Measurements from ENCODE around the gene GTF3C4. TPM values are rescaled to one million over a fixed set of nuclear protein-coding genes. Genes with fewer than 3 reads are reported as not detected.

Gene GTF3C4
- total RNA-seq, 2 donors from 2014 or later, result 13.0 to 19.1 TPM

- Mint-ChIP-seq H3K4me3 (peak within 1 kb of the TSS; percentile 72), H3K4me1 (peaks cover 32% of the 10 kb centered on the region), H3K27ac (peak within 1 kb of the TSS; percentile 76), H3K27me3 (no peaks in the 10 kb centered on the region), H3K36me3 (ENCODE audit: low read depth) (peaks cover 43% of the 10 kb centered on the region), H3K9me3 (no peaks in the 10 kb centered on the region)
- ATAC-seq (replicated peaks), result peak; percentile 89
These were observed 387 bp upstream of the GTF3C4 start, which contains the start of gene DDX31 for GRCh38 chr9:132669698-132670456. DDX31 (minus strand) TSS chr9:132669983; CDS start chr9:132669934, 49 bp downstream.

GRCh38 chr9:132671620-132672412 is 1.6 kb downstream of the GTF3C4 start:
- peak overlapping the region; percentile 76 for H3K27ac Mint-ChIP-seq
- peaks cover 38% of the 10 kb centered on the region for H3K36me3 Mint-ChIP-seq (ENCODE audit: low read depth)
- H3K4me3 Mint-ChIP-seq, result peak overlapping the region; percentile 72
- no peaks in the 10 kb centered on the region for H3K9me3 Mint-ChIP-seq
- peak; percentile 56 for ATAC-seq (replicated peaks)
- H3K4me1 Mint-ChIP-seq, result peaks cover 32% of the 10 kb centered on the region
- no peaks in the 10 kb centered on the region for H3K27me3 Mint-ChIP-seq

GRCh38 chr9:132672413-132672690 is 2.1 kb downstream of the GTF3C4 start:
- ATAC-seq (replicated peaks), result no peak
- H3K27me3 Mint-ChIP-seq, result no peaks in the 10 kb centered on the region
- H3K36me3 Mint-ChIP-seq (ENCODE audit: low read depth), result peaks cover 38% of the 10 kb centered on the region
- H3K4me1 Mint-ChIP-seq, result peaks cover 36% of the 10 kb centered on the region
- peak overlapping the region; percentile 76 for H3K27ac Mint-ChIP-seq
- no peaks in the 10 kb centered on the region for H3K9me3 Mint-ChIP-seq
- H3K4me3 Mint-ChIP-seq, result peak overlapping the region; percentile 72

- no peaks in the 10 kb centered on the region for H3K27me3 Mint-ChIP-seq
- ATAC-seq (replicated peaks), result no peak
- H3K9me3 Mint-ChIP-seq, result no peaks in the 10 kb centered on the region
- peak overlapping the region; percentile 72 for H3K4me3 Mint-ChIP-seq
- H3K4me1 Mint-ChIP-seq, result peaks cover 29% of the 10 kb centered on the region
- peaks cover 38% of the 10 kb centered on the region for H3K36me3 Mint-ChIP-seq (ENCODE audit: low read depth)
- H3K27ac Mint-ChIP-seq, result peak overlapping the region; percentile 52
These were observed 3.1 kb downstream of the GTF3C4 start for GRCh38 chr9:132673355-132673754.

- Mint-ChIP-seq H3K4me1 (peaks cover 33% of the 10 kb centered on the region), H3K27me3 (no peaks in the 10 kb centered on the region), H3K36me3 (ENCODE audit: low read depth) (peaks cover 49% of the 10 kb centered on the region), H3K4me3 (no peak overlapping the region), H3K9me3 (no peaks in the 10 kb centered on the region), H3K27ac (no peak overlapping the region)
- no peak for ATAC-seq (replicated peaks)
These were observed 4.2 kb downstream of the GTF3C4 start for GRCh38 chr9:132674485-132674884.

DNA sequence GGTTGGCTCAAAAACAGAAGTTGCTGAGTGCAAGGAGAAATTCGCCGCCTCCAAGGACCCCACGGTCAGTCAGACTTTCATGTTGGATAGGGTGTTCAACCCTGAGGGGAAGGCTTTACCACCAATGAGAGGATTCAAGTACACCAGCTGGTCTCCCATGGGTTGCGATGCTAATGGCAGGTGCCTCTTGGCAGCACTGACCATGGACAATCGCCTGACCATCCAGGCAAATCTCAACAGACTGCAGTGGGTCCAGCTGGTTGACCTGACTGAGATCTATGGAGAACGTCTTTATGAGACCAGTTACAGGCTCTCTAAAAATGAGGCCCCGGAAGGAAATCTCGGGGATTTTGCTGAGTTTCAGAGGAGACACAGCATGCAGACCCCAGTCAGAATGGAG is 7.7 kb downstream of the GTF3C4 start:
- peaks cover 67% of the 10 kb centered on the region for H3K36me3 Mint-ChIP-seq (ENCODE audit: low read depth)
- H3K27ac Mint-ChIP-seq, result no peak overlapping the region
- no peaks in the 10 kb centered on the region for H3K9me3 Mint-ChIP-seq
- H3K4me1 Mint-ChIP-seq, result peaks cover 30% of the 10 kb centered on the region
- H3K4me3 Mint-ChIP-seq, result no peak overlapping the region
- no peak for ATAC-seq (replicated peaks)
- no peaks in the 10 kb centered on the region for H3K27me3 Mint-ChIP-seq

DNA sequence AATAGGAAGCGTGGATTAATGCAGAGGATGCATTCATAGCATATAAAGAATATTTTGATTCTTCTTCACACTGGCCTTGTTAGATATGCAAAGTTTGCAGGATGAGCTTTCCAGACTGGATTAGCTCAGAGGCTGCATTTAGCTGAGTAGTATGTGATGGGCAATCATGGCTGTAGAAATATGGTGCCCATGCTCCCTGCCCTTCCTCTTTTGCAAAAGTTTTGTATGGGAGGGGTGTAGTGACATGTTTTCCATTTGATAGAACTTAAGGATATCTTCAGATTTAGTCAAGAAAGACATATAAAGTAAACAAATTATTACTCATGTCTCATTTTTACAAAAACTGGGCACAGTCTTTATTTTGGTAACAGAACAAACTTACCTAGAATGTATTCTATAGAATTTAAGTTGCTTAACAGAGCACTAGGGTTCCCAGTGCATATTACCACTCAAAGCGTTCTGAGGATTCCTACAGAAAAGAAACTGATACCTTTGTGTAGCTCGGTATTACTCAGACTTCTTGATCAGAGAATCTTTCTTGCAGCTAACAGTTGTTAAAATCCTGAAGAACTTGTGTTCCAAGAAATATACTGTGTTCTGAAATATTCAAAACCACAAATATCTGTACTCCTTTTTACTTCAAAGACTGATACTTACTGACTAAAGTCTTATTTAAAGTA is 9.8 kb downstream of the GTF3C4 start:
- peak; percentile 97 for ATAC-seq (replicated peaks)
- Mint-ChIP-seq H3K36me3 (ENCODE audit: low read depth) (peaks cover 83% of the 10 kb centered on the region), H3K27ac (no peak overlapping the region), H3K9me3 (no peaks in the 10 kb centered on the region), H3K4me1 (peaks cover 33% of the 10 kb centered on the region), H3K27me3 (no peaks in the 10 kb centered on the region), H3K4me3 (peak overlapping the region; percentile 40)

- Mint-ChIP-seq H3K4me1 (peaks cover 33% of the 10 kb centered on the region), H3K27ac (no peak overlapping the region), H3K36me3 (ENCODE audit: low read depth) (peaks cover 98% of the 10 kb centered on the region)
These were observed 11.3 kb downstream of the GTF3C4 start for GRCh38 chr9:132681561-132681960.

DNA sequence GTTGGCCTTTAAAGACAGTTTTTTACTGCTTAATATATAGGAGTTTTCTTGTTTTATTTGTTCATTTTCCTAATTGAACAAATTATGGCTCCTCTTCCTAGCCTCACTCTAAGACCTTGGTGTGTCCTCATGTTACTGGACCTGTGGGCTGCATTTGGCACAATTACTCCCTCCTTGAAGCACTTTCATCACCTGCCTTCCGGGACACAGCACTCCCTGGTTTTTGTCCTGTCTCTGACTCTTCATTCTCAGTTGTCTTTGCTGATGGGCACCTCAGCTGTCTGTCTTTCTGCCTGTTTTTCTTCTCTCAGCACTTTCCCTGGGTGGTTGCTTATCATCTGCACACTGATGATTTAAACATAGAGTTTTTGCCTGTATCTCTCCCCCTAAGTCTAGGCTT is 13.6 kb downstream of the GTF3C4 start:
- H3K4me3 Mint-ChIP-seq, result no peak overlapping the region
- ATAC-seq (replicated peaks), result no peak
- H3K4me1 Mint-ChIP-seq, result peaks cover 27% of the 10 kb centered on the region
- no peaks in the 10 kb centered on the region for H3K27me3 Mint-ChIP-seq
- no peak overlapping the region for H3K27ac Mint-ChIP-seq
- H3K9me3 Mint-ChIP-seq, result no peaks in the 10 kb centered on the region
- H3K36me3 Mint-ChIP-seq (ENCODE audit: low read depth), result peaks cover 100% of the 10 kb centered on the region

More at GRCh38 chr9:132681561-132681960, 11.3 kb downstream of the GTF3C4 start:
- no peak overlapping the region for H3K4me3 Mint-ChIP-seq
- ATAC-seq (replicated peaks), result no peak
- H3K9me3 Mint-ChIP-seq, result no peaks in the 10 kb centered on the region
- no peaks in the 10 kb centered on the region for H3K27me3 Mint-ChIP-seq

- H3K9me3 Mint-ChIP-seq, result peaks cover 3% of the 10 kb centered on the region
- ATAC-seq (replicated peaks), result no peak
These were observed 20.4 kb downstream of the GTF3C4 start for GRCh38 chr9:132690696-132691095.

DNA sequence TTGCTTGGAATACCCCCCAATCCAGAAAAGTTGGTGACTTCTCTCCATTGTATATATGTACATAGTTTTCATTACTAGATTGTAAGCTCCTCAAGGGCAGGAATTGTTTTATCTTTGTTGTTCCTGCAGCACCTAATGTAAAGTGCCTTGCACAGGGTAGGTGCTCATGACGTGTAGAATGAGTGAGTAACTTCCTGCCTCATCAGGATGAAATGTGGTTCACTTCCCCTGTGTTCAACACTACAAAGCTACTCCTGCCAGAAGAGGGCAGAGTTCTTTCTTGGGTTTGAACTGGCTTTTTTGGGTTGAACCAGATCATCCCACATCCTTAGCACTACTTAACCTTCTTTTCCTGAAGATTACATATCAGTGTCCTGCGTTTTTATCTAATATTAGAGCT is 23.9 kb downstream of the GTF3C4 start:
- H3K36me3 Mint-ChIP-seq (ENCODE audit: low read depth), result peaks cover 36% of the 10 kb centered on the region
- H3K27ac Mint-ChIP-seq, result peak overlapping the region; percentile 11
- no peak overlapping the region for H3K4me3 Mint-ChIP-seq
- H3K4me1 Mint-ChIP-seq, result no peaks in the 10 kb centered on the region
- H3K27me3 Mint-ChIP-seq, result peaks cover 4% of the 10 kb centered on the region
- peak; percentile 99 for ATAC-seq (replicated peaks)
- H3K9me3 Mint-ChIP-seq, result peaks cover 25% of the 10 kb centered on the region

More at GRCh38 chr9:132690696-132691095, 20.4 kb downstream of the GTF3C4 start:
- H3K27me3 Mint-ChIP-seq, result no peaks in the 10 kb centered on the region
- H3K36me3 Mint-ChIP-seq (ENCODE audit: low read depth), result peaks cover 70% of the 10 kb centered on the region
- no peak overlapping the region for H3K4me3 Mint-ChIP-seq
- no peaks in the 10 kb centered on the region for H3K4me1 Mint-ChIP-seq
- no peak overlapping the region for H3K27ac Mint-ChIP-seq

DNA sequence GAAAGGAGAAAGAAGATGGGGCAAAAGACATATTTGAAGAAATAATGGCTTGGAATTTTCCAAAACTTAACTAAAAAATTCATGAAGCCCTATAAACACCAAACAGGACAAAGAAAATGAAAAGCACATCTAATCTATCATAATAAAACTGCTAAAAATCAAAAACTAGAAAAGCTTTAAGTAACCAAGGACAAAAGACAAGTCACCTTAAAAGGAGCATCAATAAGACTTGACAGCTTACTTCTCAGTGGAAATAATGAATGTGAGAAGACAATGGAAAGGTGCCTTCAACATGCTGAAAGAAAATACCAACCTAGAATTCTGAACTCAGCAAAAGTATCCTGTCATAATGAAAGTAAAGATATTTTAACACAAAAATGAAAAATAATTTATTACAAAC is 27.0 kb downstream of the GTF3C4 start:
- Mint-ChIP-seq H3K9me3 (peaks cover 25% of the 10 kb centered on the region), H3K4me3 (no peak overlapping the region), H3K27me3 (peaks cover 4% of the 10 kb centered on the region), H3K4me1 (no peaks in the 10 kb centered on the region), H3K27ac (no peak overlapping the region), H3K36me3 (ENCODE audit: low read depth) (peaks cover 6% of the 10 kb centered on the region)
- ATAC-seq (replicated peaks), result no peak

DNA sequence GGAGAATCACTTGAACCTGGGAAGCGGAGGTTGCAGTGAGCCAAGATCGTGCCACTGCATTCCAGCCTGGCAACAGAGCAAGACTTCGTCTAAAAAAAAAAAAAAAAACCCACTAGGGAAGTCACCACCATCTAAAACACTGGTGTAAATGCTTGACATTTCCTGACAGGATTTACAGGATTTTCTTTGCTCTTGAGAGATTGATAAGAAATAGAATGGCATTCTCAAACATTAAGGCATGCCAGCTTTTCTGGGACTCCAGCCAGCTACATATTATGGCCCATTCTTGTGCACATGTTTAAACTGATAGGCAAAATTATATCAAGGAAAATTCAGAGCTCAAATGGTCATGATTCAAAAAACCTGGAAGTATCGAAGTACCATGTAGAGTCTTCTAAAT is 28.7 kb downstream of the GTF3C4 start:
- Mint-ChIP-seq H3K4me1 (no peaks in the 10 kb centered on the region), H3K9me3 (peaks cover 25% of the 10 kb centered on the region), H3K4me3 (no peak overlapping the region), H3K36me3 (ENCODE audit: low read depth) (no peaks in the 10 kb centered on the region), H3K27ac (no peak overlapping the region), H3K27me3 (peaks cover 4% of the 10 kb centered on the region)
- ATAC-seq (replicated peaks), result no peak

DNA sequence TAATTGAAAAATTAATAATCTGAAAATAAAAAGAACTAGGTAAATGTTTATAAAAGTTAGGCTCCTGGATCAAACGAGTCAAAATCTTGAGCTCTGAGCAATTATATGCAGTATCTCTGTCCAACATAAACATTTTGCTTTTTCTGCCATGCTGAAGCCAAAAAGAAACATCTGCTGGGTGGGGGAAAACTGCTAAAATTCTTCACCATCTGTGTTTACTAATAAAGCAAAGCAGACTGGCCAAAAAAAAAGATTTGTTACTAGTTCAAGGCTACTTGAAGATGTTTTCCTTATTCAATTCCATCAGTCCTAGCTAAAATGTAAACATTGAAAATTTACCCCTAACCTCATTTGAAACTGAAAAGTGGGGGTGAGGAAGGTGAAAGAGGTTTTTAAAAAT is 29.7 kb downstream of the GTF3C4 start:
- no peak overlapping the region for H3K4me3 Mint-ChIP-seq
- H3K9me3 Mint-ChIP-seq, result peaks cover 22% of the 10 kb centered on the region
- H3K36me3 Mint-ChIP-seq (ENCODE audit: low read depth), result no peaks in the 10 kb centered on the region
- H3K27me3 Mint-ChIP-seq, result peaks cover 4% of the 10 kb centered on the region
- no peak overlapping the region for H3K27ac Mint-ChIP-seq
- no peak for ATAC-seq (replicated peaks)
- no peaks in the 10 kb centered on the region for H3K4me1 Mint-ChIP-seq
